KOPT-K1 (cell line): ENCODE results near the gene HTT.

Experiments
- H3K27ac ChIP-seq: fragments of 200-600 bp; sonication (generic); 2 replicates; pipeline ENCODE4 v1.5.1; 2016; ENCODE audit warnings: antibody characterized with exemption, mild to moderate bottlenecking, low read depth, low read length; ENCODE audit not compliant: poor library complexity, severe bottlenecking
- H3K36me3 ChIP-seq: fragments of 200-600 bp; sonication (generic); 2 replicates; pipeline ENCODE4 v1.5.1; 2017; ENCODE audit warnings: antibody characterized with exemption, mild to moderate bottlenecking, low read length, moderate library complexity; ENCODE audit not compliant: insufficient read depth
- H3K9me3 ChIP-seq: fragments of 200-600 bp; sonication (generic); 2 replicates; pipeline ENCODE4 v1.5.1; 2017; ENCODE audit warnings: antibody characterized with exemption, low read length, mild to moderate bottlenecking; ENCODE audit not compliant: insufficient read depth, poor library complexity, severe bottlenecking

Gene HTT

GRCh38 chr4:3116955-3117354 is 42.5 kb downstream of the HTT start:
- no peaks in the 10 kb centered on the region for H3K9me3 ChIP-seq
- H3K36me3 ChIP-seq, result peaks cover 95% of the 10 kb centered on the region
- no peak overlapping the region for H3K27ac ChIP-seq

GRCh38 chr4:3118312-3118711 is 43.8 kb downstream of the HTT start:
- H3K9me3 ChIP-seq, result no peaks in the 10 kb centered on the region
- peaks cover 95% of the 10 kb centered on the region for H3K36me3 ChIP-seq
- no peak overlapping the region for H3K27ac ChIP-seq

GRCh38 chr4:3119464-3119863 is 45.0 kb downstream of the HTT start:
- Histone ChIP-seq H3K27ac (no peak overlapping the region), H3K9me3 (no peaks in the 10 kb centered on the region), H3K36me3 (peaks cover 99% of the 10 kb centered on the region)

GRCh38 chr4:3121110-3121509 is 46.6 kb downstream of the HTT start:
- Histone ChIP-seq H3K9me3 (no peaks in the 10 kb centered on the region), H3K36me3 (peaks cover 91% of the 10 kb centered on the region)

GRCh38 chr4:3121596-3121995 is 47.1 kb downstream of the HTT start:
- Histone ChIP-seq H3K36me3 (peaks cover 90% of the 10 kb centered on the region), H3K9me3 (no peaks in the 10 kb centered on the region), H3K27ac (no peak overlapping the region)

More at GRCh38 chr4:3121110-3121509, 46.6 kb downstream of the HTT start:
- no peak overlapping the region for H3K27ac ChIP-seq

GRCh38 chr4:3122081-3122563 is 47.6 kb downstream of the HTT start:
- Histone ChIP-seq H3K27ac (no peak overlapping the region), H3K9me3 (no peaks in the 10 kb centered on the region), H3K36me3 (peaks cover 90% of the 10 kb centered on the region)

- Histone ChIP-seq H3K27ac (no peak overlapping the region), H3K9me3 (no peaks in the 10 kb centered on the region), H3K36me3 (peaks cover 89% of the 10 kb centered on the region)
These were observed 48.7 kb downstream of the HTT start for GRCh38 chr4:3123181-3123671.

- no peaks in the 10 kb centered on the region for H3K9me3 ChIP-seq
- no peak overlapping the region for H3K27ac ChIP-seq
- peaks cover 89% of the 10 kb centered on the region for H3K36me3 ChIP-seq
These were observed 49.7 kb downstream of the HTT start for GRCh38 chr4:3124070-3124767.

- Histone ChIP-seq H3K27ac (no peak overlapping the region), H3K9me3 (no peaks in the 10 kb centered on the region), H3K36me3 (peaks cover 91% of the 10 kb centered on the region)
These were observed 52.6 kb downstream of the HTT start for GRCh38 chr4:3127112-3127511.

GRCh38 chr4:3128058-3128457 is 53.6 kb downstream of the HTT start:
- Histone ChIP-seq H3K9me3 (no peaks in the 10 kb centered on the region), H3K36me3 (peaks cover 91% of the 10 kb centered on the region), H3K27ac (no peak overlapping the region)

GRCh38 chr4:3128976-3129375 is 54.5 kb downstream of the HTT start:
- H3K9me3 ChIP-seq, result no peaks in the 10 kb centered on the region
- no peak overlapping the region for H3K27ac ChIP-seq
- H3K36me3 ChIP-seq, result peaks cover 91% of the 10 kb centered on the region

- peaks cover 98% of the 10 kb centered on the region for H3K36me3 ChIP-seq
- H3K9me3 ChIP-seq, result no peaks in the 10 kb centered on the region
These were observed 55.7 kb downstream of the HTT start for GRCh38 chr4:3130201-3130600.

GRCh38 chr4:3130826-3131225 is 56.3 kb downstream of the HTT start:
- Histone ChIP-seq H3K36me3 (peaks cover 98% of the 10 kb centered on the region), H3K27ac (no peak overlapping the region), H3K9me3 (no peaks in the 10 kb centered on the region)

More at GRCh38 chr4:3130201-3130600, 55.7 kb downstream of the HTT start:
- no peak overlapping the region for H3K27ac ChIP-seq

- Histone ChIP-seq H3K9me3 (no peaks in the 10 kb centered on the region), H3K36me3 (peaks cover 99% of the 10 kb centered on the region), H3K27ac (no peak overlapping the region)
These were observed 59.7 kb downstream of the HTT start for GRCh38 chr4:3134201-3134600.

- no peak overlapping the region for H3K27ac ChIP-seq
- no peaks in the 10 kb centered on the region for H3K9me3 ChIP-seq
- H3K36me3 ChIP-seq, result peaks cover 99% of the 10 kb centered on the region
These were observed 60.9 kb downstream of the HTT start for GRCh38 chr4:3135155-3136011.
